H9 (cell line): ENCODE data around the gene APPBP2. TPM values are rescaled to one million over a fixed set of nuclear protein-coding genes. Genes with fewer than 3 reads are reported as not detected.
"Not testable (repeated sequence)": the region's sequence is repeated elsewhere in the genome, so short reads cannot be mapped to it uniquely, and the experiment has no call there.

Experiments
- DNase-seq: peaks from one replicate; pipeline ENCODE4 v3.0.0-alpha.2; 2017
- H2AFZ ChIP-seq: one replicate; pipeline ENCODE4 v1.6.1; 2013; ENCODE audit warnings: mild to moderate bottlenecking, low read length, control low read depth, moderate library complexity
- H2AK5ac ChIP-seq: 2 replicates; pipeline ENCODE4 v1.6.1; 2013; ENCODE audit warnings: low read length, control low read depth, mixed read lengths; ENCODE audit not compliant: insufficient read length
- H2BK120ac ChIP-seq: one replicate; pipeline ENCODE4 v1.6.1; 2013; ENCODE audit warnings: low read depth, mild to moderate bottlenecking, low read length, control low read depth, inconsistent platforms; ENCODE audit not compliant: poor library complexity, severe bottlenecking
- H2BK12ac ChIP-seq: 2 replicates; pipeline ENCODE4 v1.6.1; 2013; ENCODE audit warnings: low read length, control low read depth, mixed read lengths, low read depth; ENCODE audit not compliant: insufficient read length
- H2BK15ac ChIP-seq: 2 replicates; pipeline ENCODE4 v1.6.1; 2013; ENCODE audit warnings: low read depth, low read length, control low read depth
- H2BK20ac ChIP-seq: one replicate; pipeline ENCODE4 v1.6.1; 2013; ENCODE audit warnings: low read depth, mild to moderate bottlenecking, low read length, control low read depth, inconsistent platforms; ENCODE audit not compliant: poor library complexity, severe bottlenecking
- H2BK5ac ChIP-seq: 2 replicates; pipeline ENCODE4 v1.6.1; 2013; ENCODE audit warnings: low read length, control low read depth, mixed read lengths; ENCODE audit not compliant: insufficient read length
- H3K14ac ChIP-seq: 2 replicates; pipeline ENCODE4 v1.6.1; 2013; ENCODE audit warnings: low read length, control low read depth; ENCODE audit not compliant: insufficient read depth
- H3K18ac ChIP-seq: 2 replicates; pipeline ENCODE4 v1.6.1; 2013; ENCODE audit warnings: low read depth, mild to moderate bottlenecking, mixed read lengths, low read length, control low read depth; ENCODE audit not compliant: insufficient read length
- H3K23ac ChIP-seq: 2 replicates; pipeline ENCODE4 v1.6.1; 2013; ENCODE audit warnings: low read length, control low read depth, mixed read lengths, low read depth; ENCODE audit not compliant: insufficient read length
- H3K23me2 ChIP-seq: 2 replicates; pipeline ENCODE4 v1.6.1; 2013; ENCODE audit warnings: low read depth, mild to moderate bottlenecking, mixed read lengths, low read length, control low read depth; ENCODE audit not compliant: insufficient read length, poor library complexity, severe bottlenecking
- H3K27ac ChIP-seq: 2 replicates; pipeline ENCODE4 v1.5.1; 2013; ENCODE audit warnings: low read length, control low read depth, mixed read lengths, low read depth; ENCODE audit not compliant: insufficient read length
- H3K27me3 ChIP-seq: 2 replicates; pipeline ENCODE4 v1.6.1; 2013; ENCODE audit warnings: low read length, control low read depth, inconsistent platforms; ENCODE audit not compliant: insufficient read depth
- H3K4ac ChIP-seq: 2 replicates; pipeline ENCODE4 v1.6.1; 2013; ENCODE audit warnings: low read depth, mild to moderate bottlenecking, control low read depth, inconsistent platforms, low read length, moderate library complexity
- H3K4me1 ChIP-seq: 2 replicates; pipeline ENCODE4 v1.6.1; 2013; ENCODE audit warnings: low read length, control low read depth, inconsistent platforms; ENCODE audit not compliant: insufficient read depth
- H3K4me2 ChIP-seq: 2 replicates; pipeline ENCODE4 v1.6.1; 2013; ENCODE audit warnings: low read length, control low read depth, mixed read lengths; ENCODE audit not compliant: insufficient read length, insufficient read depth
- H3K56ac ChIP-seq: 2 replicates; pipeline ENCODE4 v1.6.1; 2013; ENCODE audit warnings: low read depth, mild to moderate bottlenecking, mixed read lengths, low read length, control low read depth; ENCODE audit not compliant: insufficient read length
- H3K79me1 ChIP-seq: 2 replicates; pipeline ENCODE4 v1.6.1; 2013; ENCODE audit warnings: low read depth, mild to moderate bottlenecking, moderate library complexity, low read length, control low read depth, inconsistent platforms; ENCODE audit not compliant: insufficient read depth, poor library complexity, severe bottlenecking
- H3K79me2 ChIP-seq: 2 replicates; pipeline ENCODE4 v1.6.1; 2013; ENCODE audit warnings: low read length, control low read depth, inconsistent platforms; ENCODE audit not compliant: insufficient read depth
- H3K9ac ChIP-seq: 2 replicates; pipeline ENCODE4 v1.6.1; 2013; ENCODE audit warnings: low read length, control low read depth, mixed read lengths; ENCODE audit not compliant: insufficient read length; ENCODE audit errors: extremely low read depth
- H3K9me3 ChIP-seq: one replicate; pipeline ENCODE4 v1.6.1; 2013; ENCODE audit warnings: low read depth, low read length, inconsistent platforms; ENCODE audit not compliant: control insufficient read depth
- H3T11ph ChIP-seq: one replicate; pipeline ENCODE4 v1.6.1; 2013; ENCODE audit warnings: mild to moderate bottlenecking, low read length, control low read depth, inconsistent platforms
- H4K20me1 ChIP-seq: one replicate; pipeline ENCODE4 v1.6.1; 2013; ENCODE audit not compliant: control insufficient read depth, insufficient read length, insufficient read depth
- H4K5ac ChIP-seq: 2 replicates; pipeline ENCODE4 v1.6.1; 2013; ENCODE audit warnings: low read depth, mild to moderate bottlenecking, mixed read lengths, low read length, control low read depth; ENCODE audit not compliant: insufficient read length
- H4K8ac ChIP-seq: replicated peaks from 2 replicates; pipeline ENCODE4 v1.6.1; 2013; ENCODE audit warnings: low read length, control low read depth, mixed read lengths, low read depth; ENCODE audit not compliant: insufficient read length
- H4K91ac ChIP-seq: 2 replicates; pipeline ENCODE4 v1.6.1; 2013; ENCODE audit warnings: low read depth, mild to moderate bottlenecking, moderate library complexity, mixed read lengths, low read length, control low read depth; ENCODE audit not compliant: insufficient read length
- H3K27ac Mint-ChIP-seq, 3 experiments: 2 replicates in 2 of 3; 3 replicates in 1 of 3; pipeline ENCODE4 v1.8.0; 2020 to 2021; ENCODE audit warnings: mixed read lengths in 3 of 3, mild to moderate bottlenecking in 1 of 3, moderate library complexity in 1 of 3
- H3K27me3 Mint-ChIP-seq: 2 replicates; pipeline ENCODE4 v1.8.0; 2021; ENCODE audit warnings: low read depth, mild to moderate bottlenecking, moderate library complexity, mixed read lengths
- H3K36me3 Mint-ChIP-seq, 3 experiments: 2 replicates in 2 of 3; 3 replicates in 1 of 3; pipeline ENCODE4 v1.8.0; 2020 to 2021; ENCODE audit warnings: low read depth in 3 of 3, mixed read lengths in 3 of 3; ENCODE audit not compliant: insufficient read depth in 1 of 3
- H3K4me1 Mint-ChIP-seq, 2 experiments: 2 replicates each; pipeline ENCODE4 v1.8.0; 2020; ENCODE audit warnings: mixed read lengths in 2 of 2
- H3K4me3 Mint-ChIP-seq, 2 experiments: 2 replicates in 1 of 2; 3 replicates in 1 of 2; pipeline ENCODE4 v1.8.0; 2020 to 2021; ENCODE audit warnings: mild to moderate bottlenecking in 2 of 2, mixed read lengths in 2 of 2, moderate library complexity in 1 of 2
- H3K9me3 Mint-ChIP-seq, 2 experiments: 2 replicates in 1 of 2; 3 replicates in 1 of 2; pipeline ENCODE4 v1.8.0; 2020; ENCODE audit warnings: mild to moderate bottlenecking in 2 of 2, mixed read lengths in 2 of 2, moderate library complexity in 1 of 2
- WGBS: extraction: QIAGEN DNeasy Blood & Tissue Kit; methylation state at CpG from one replicate; pipeline ENCODE4 v1.1.7; 2013; ENCODE audit warnings: missing lambda C conversion rate, low lambda C conversion rate, mixed read lengths; ENCODE audit not compliant: insufficient read length; ENCODE audit errors: extremely low coverage; 5-methylcytosine and 5-hydroxymethylcytosine counted together
- total RNA-seq: library from RNA; stranded (reverse); gene quantifications from 2 replicates; pipeline ENCODE4 v1.2.1, GENCODE V29; 2021
- TF ChIP-seq, protein P1 (sequence below): fragments of 200-600 bp; sonication (generic); conservative IDR thresholded peaks from 3 replicates; pipeline ENCODE4 v1.8.0; 2021; ENCODE audit warnings: antibody characterized with exemption, mild to moderate bottlenecking

Gene APPBP2
- total RNA-seq, 1 experiment from 2014 or later: 17.0 TPM

DNA sequence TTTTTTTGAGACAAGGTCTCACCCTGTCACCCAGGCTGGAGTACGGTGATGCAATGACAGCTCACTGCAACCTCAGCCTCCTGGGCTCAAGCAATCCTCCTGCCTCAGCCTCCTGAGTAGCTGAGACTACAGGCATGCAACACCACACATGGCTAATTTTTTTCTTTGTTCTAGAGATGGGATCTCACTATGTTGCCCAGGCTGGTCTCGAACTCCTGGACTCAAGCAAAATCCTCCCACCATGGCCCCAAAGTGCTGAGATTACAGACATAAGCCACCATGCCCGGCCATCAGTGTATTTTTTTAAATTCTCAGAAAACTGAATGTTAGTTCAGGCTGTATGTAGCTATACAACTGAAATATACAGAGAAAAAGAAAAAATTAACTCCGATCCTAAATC lies 6.2 kb downstream of the APPBP2 start:
- Histone ChIP-seq H2BK5ac (no peak overlapping the region), H3K4me2 (no peak overlapping the region), H3K9me3 (no peaks in the 10 kb centered on the region), H3K79me1 (peaks cover 5% of the 10 kb centered on the region), H4K20me1 (no peaks in the 10 kb centered on the region), H4K5ac (no peak overlapping the region), H2AK5ac (no peak overlapping the region), H3K79me2 (peaks cover 24% of the 10 kb centered on the region; the same call in 1 of the 2 replicates), H3K18ac (no peak overlapping the region), H3K27ac (no peak overlapping the region), H3K23me2 (peaks cover 2% of the 10 kb centered on the region), H3K14ac (no peak overlapping the region), H2AFZ (no peak overlapping the region), H4K91ac (no peak overlapping the region), H3K27me3 (no peaks in the 10 kb centered on the region), H3K56ac (no peak overlapping the region), H2BK12ac (no peak overlapping the region), H2BK15ac (no peak overlapping the region), H4K8ac (no peak overlapping the region), H3T11ph (no peak overlapping the region), H3K4ac (no peak overlapping the region), H3K9ac (no peak overlapping the region), H2BK120ac (no peak overlapping the region), H2BK20ac (no peak overlapping the region), H3K23ac (no peak overlapping the region), H3K4me1 (no peaks in the 10 kb centered on the region)
- Mint-ChIP-seq H3K27ac (no peak overlapping the region), H3K4me3 (no peak overlapping the region), H3K9me3 (no peaks in the 10 kb centered on the region), H3K36me3 (peaks cover 2 to 26% (median 14%) of the 10 kb centered on the region in 3 experiments; a peak in 6 of 7 replicates), H3K27me3 (no peaks in the 10 kb centered on the region; the same call in 1 of the 2 replicates), H3K4me1 (peaks cover 11% of the 10 kb centered on the region in 2 experiments)
- TF ChIP-seq, protein P1, sequence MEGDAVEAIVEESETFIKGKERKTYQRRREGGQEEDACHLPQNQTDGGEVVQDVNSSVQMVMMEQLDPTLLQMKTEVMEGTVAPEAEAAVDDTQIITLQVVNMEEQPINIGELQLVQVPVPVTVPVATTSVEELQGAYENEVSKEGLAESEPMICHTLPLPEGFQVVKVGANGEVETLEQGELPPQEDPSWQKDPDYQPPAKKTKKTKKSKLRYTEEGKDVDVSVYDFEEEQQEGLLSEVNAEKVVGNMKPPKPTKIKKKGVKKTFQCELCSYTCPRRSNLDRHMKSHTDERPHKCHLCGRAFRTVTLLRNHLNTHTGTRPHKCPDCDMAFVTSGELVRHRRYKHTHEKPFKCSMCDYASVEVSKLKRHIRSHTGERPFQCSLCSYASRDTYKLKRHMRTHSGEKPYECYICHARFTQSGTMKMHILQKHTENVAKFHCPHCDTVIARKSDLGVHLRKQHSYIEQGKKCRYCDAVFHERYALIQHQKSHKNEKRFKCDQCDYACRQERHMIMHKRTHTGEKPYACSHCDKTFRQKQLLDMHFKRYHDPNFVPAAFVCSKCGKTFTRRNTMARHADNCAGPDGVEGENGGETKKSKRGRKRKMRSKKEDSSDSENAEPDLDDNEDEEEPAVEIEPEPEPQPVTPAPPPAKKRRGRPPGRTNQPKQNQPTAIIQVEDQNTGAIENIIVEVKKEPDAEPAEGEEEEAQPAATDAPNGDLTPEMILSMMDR: no peak
- no CpG with 5 or more reads among the region's 4 CpGs for WGBS
- no peak for DNase-seq

DNA sequence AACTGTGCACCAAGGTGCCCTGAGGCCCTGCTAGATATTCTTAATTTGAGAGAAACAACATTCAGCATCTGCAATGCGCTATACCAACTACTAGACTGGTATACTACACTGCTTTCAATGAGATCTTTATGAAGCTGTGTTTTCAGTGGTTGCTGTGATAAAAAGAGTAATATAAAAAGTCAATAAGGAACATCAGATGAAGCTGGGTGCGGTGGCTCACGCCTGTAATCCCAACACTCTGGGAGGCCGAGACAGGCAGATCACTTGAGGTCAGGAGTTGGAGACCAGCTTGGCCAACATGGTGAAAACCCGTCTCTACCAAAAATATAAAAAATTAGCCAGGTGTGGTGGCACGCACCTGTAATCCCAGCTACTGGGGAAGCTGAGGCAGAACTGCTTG lies 10.4 kb downstream of the APPBP2 start:
- not testable (repeated sequence) for H3K18ac ChIP-seq, H2AFZ ChIP-seq, H4K91ac ChIP-seq, H3K4ac ChIP-seq, H2BK12ac ChIP-seq, H3K27me3 Mint-ChIP-seq, H2AK5ac ChIP-seq, H3K27ac Mint-ChIP-seq, H3K27ac ChIP-seq, H3K14ac ChIP-seq, H3K27me3 ChIP-seq, H3K9ac ChIP-seq, H3T11ph ChIP-seq, H2BK20ac ChIP-seq, H4K8ac ChIP-seq, H3K56ac ChIP-seq, H3K4me2 ChIP-seq, H3K4me3 Mint-ChIP-seq, H4K20me1 ChIP-seq, DNase-seq, H3K4me1 Mint-ChIP-seq, H3K9me3 ChIP-seq, H2BK5ac ChIP-seq, H3K79me1 ChIP-seq, H2BK15ac ChIP-seq, H3K23ac ChIP-seq, H2BK120ac ChIP-seq, H3K23me2 ChIP-seq, H4K5ac ChIP-seq, H3K9me3 Mint-ChIP-seq, H3K4me1 ChIP-seq, H3K79me2 ChIP-seq
- WGBS: no CpG with 5 or more reads among the region's 6 CpGs
- peaks cover 6 to 42% (median 32%) of the 10 kb centered on the region in 3 experiments for H3K36me3 Mint-ChIP-seq
